ENCODE measurements around the gene H6PD.

Gene H6PD

GRCh38 chr1:9316512-9316911 lies 81.9 kb downstream of the H6PD start:
- no peak for DNase-seq (ENCODE audit: low read depth in 2 of 2)

- no peak for DNase-seq (ENCODE audit: low read depth in 2 of 2)
These were observed 82.5 kb downstream of the H6PD start for GRCh38 chr1:9317072-9317471.

- DNase-seq (ENCODE audit: low read depth in 2 of 2): no peak
These were observed 83.2 kb downstream of the H6PD start for GRCh38 chr1:9317591-9318417.

- no peak for DNase-seq (ENCODE audit: low read depth in 2 of 2)
These were observed 84.7 kb downstream of the H6PD start for GRCh38 chr1:9319208-9319788.

GRCh38 chr1:9319789-9320519 lies 85.4 kb downstream of the H6PD start:
- DNase-seq (ENCODE audit: low read depth in 2 of 2): no peak
